NCI-H2029 (cell line): Measurements from ENCODE around the gene ACSM3.

ENCODE experiments used
- DNase-seq: peaks from one replicate; lab custom pipeline; 2025; lab: John Stamatoyannopoulos, UW

Gene ACSM3

GRCh38 chr16:20806168-20807050, 42.6 kb downstream of the ACSM3 start, which contains the start of the genes ERI2 and REXO5:
ERI2 (minus strand) TSS chr16:20806472; CDS start chr16:20806430, 42 bp downstream.
REXO5 (plus strand) TSS chr16:20806527; CDS start chr16:20806954, 427 bp downstream.
- DNase-seq, result peak; percentile 94

- no peak for DNase-seq
These were observed 44.0 kb downstream of the ACSM3 start for GRCh38 chr16:20807862-20808261.

- no peak for DNase-seq
These were observed 48.1 kb downstream of the ACSM3 start for GRCh38 chr16:20811889-20812439.

GRCh38 chr16:20812510-20812909, 48.7 kb downstream of the ACSM3 start:
- DNase-seq, result no peak

GRCh38 chr16:20814784-20815183, 51.0 kb downstream of the ACSM3 start:
- DNase-seq, result no peak

- no peak for DNase-seq
These were observed 55.2 kb downstream of the ACSM3 start for GRCh38 chr16:20818929-20819585.

- DNase-seq, result no peak
These were observed 57.9 kb downstream of the ACSM3 start for GRCh38 chr16:20821682-20822081.

- no peak for DNase-seq
These were observed 58.9 kb downstream of the ACSM3 start for GRCh38 chr16:20822521-20823325.

GRCh38 chr16:20826039-20826566, 62.3 kb downstream of the ACSM3 start:
- no peak for DNase-seq

GRCh38 chr16:20829536-20829935, 65.7 kb downstream of the ACSM3 start:
- DNase-seq, result no peak

- DNase-seq, result no peak
These were observed 66.6 kb downstream of the ACSM3 start for GRCh38 chr16:20830372-20830771.

- DNase-seq, result no peak
These were observed 69.3 kb downstream of the ACSM3 start for GRCh38 chr16:20833086-20833485.

GRCh38 chr16:20838240-20838639, 74.4 kb downstream of the ACSM3 start:
- DNase-seq, result no peak

GRCh38 chr16:20839504-20839903, 75.7 kb downstream of the ACSM3 start:
- DNase-seq, result no peak

GRCh38 chr16:20844054-20844453, 80.2 kb downstream of the ACSM3 start:
- no peak for DNase-seq

GRCh38 chr16:20844588-20844987, 80.8 kb downstream of the ACSM3 start:
- no peak for DNase-seq

- DNase-seq, result no peak
These were observed 82.2 kb downstream of the ACSM3 start for GRCh38 chr16:20846030-20846429.

GRCh38 chr16:20846551-20846950, 82.7 kb downstream of the ACSM3 start:
- no peak for DNase-seq
